Measurements from ENCODE around the gene FAM209A.

DNA sequence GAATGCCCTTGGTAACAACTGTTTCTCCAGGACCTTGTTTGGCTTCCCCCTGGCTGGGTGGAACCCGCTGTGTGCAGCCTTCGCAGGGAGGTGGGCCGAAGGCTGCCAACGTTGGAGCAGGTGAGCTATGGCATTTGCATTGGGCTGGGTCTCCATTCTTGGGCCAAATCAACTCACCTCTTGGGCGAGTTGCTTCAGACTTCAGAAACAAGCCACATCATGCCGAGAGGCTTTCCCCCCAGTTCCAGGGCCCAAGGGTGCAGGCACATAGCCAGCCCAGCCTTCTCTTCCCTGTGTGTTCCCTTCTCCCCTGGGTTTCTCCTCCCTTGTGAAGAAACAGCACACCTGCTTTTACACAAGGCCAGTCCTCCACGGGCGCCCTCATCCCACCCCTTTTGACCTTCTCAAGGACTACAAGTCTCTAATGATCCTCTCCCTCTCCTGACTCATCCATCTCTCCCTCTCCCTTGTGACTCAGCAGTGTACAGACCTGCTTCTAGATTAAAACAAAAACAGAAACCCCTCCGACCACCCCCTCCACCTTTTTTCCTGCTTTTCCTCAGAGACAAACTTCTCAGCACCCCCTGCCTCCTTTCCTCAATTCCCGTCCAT, 50.1 kb downstream of the FAM209A start:
- TF ChIP-seq, protein P1, sequence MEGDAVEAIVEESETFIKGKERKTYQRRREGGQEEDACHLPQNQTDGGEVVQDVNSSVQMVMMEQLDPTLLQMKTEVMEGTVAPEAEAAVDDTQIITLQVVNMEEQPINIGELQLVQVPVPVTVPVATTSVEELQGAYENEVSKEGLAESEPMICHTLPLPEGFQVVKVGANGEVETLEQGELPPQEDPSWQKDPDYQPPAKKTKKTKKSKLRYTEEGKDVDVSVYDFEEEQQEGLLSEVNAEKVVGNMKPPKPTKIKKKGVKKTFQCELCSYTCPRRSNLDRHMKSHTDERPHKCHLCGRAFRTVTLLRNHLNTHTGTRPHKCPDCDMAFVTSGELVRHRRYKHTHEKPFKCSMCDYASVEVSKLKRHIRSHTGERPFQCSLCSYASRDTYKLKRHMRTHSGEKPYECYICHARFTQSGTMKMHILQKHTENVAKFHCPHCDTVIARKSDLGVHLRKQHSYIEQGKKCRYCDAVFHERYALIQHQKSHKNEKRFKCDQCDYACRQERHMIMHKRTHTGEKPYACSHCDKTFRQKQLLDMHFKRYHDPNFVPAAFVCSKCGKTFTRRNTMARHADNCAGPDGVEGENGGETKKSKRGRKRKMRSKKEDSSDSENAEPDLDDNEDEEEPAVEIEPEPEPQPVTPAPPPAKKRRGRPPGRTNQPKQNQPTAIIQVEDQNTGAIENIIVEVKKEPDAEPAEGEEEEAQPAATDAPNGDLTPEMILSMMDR (conservative IDR thresholded peaks at IDR 0.05; ENCODE audit: low read depth, low read length) = no peak
- no peak for TF ChIP-seq EZH2 (IDR thresholded peaks at IDR 0.05; ENCODE audit: borderline replicate concordance, low read depth, low read length, poor library complexity, severe bottlenecking)
